ENCODE measurements around the gene UPP1.

- TF ChIP-seq POLR2A (IDR thresholded peaks at IDR 0.05; ENCODE audit: low read depth, low read length) (no peak), CTCF (conservative IDR thresholded peaks at IDR 0.05; ENCODE audit: low read depth, low read length) (peak; percentile 78), MAZ (IDR thresholded peaks at IDR 0.05; ENCODE audit: borderline replicate concordance, low read depth, low read length) (no peak), MXI1 (IDR thresholded peaks at IDR 0.05; ENCODE audit: borderline replicate concordance, low read depth, low read length) (no peak), ELK1 (IDR thresholded peaks at IDR 0.05; ENCODE audit: borderline replicate concordance, low read depth, low read length) (no peak), CEBPB (IDR thresholded peaks at IDR 0.05; ENCODE audit: low read depth, low read length) (no peak), CHD1 (IDR thresholded peaks at IDR 0.05; ENCODE audit: low read depth, low read length) (no peak), USF2 (IDR thresholded peaks at IDR 0.05; ENCODE audit: low read depth, low read length) (no peak)
Observed at GRCh38 chr7:48154792-48155413, 65.8 kb downstream of the UPP1 start.

Data from IMR-90 (cell line).